ENCODE measurements around the gene HYAL4. TPM values are rescaled to one million over a fixed set of nuclear protein-coding genes. Genes with fewer than 3 reads are reported as not detected.

Gene HYAL4, protein sequence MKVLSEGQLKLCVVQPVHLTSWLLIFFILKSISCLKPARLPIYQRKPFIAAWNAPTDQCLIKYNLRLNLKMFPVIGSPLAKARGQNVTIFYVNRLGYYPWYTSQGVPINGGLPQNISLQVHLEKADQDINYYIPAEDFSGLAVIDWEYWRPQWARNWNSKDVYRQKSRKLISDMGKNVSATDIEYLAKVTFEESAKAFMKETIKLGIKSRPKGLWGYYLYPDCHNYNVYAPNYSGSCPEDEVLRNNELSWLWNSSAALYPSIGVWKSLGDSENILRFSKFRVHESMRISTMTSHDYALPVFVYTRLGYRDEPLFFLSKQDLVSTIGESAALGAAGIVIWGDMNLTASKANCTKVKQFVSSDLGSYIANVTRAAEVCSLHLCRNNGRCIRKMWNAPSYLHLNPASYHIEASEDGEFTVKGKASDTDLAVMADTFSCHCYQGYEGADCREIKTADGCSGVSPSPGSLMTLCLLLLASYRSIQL
- 1 to 10 TPM in 3 of 4 donors, under 1 TPM in 1; 0.95 to 2.8 (median 1.9) TPM for total RNA-seq

GRCh38 chr7:123844712-123845219, at the start of gene HYAL4:
HYAL4 (plus strand) TSS chr7:123845169; CDS start chr7:123868274, 23,105 bp downstream.
- Histone ChIP-seq H3K36me3 (no peaks in the 10 kb centered on the region), H3K4me1 (peaks cover 3% of the 10 kb centered on the region), H3K9me3 (no peaks in the 10 kb centered on the region), H3K27me3 (no peaks in the 10 kb centered on the region), H3K4me3 (no peak within 1 kb of the TSS), H3K27ac (no peak within 1 kb of the TSS)
- 53% methylated on average over 11 of the region's 11 CpGs for WGBS
- TF ChIP-seq CTCF (IDR thresholded peaks at IDR 0.05) (no peak), POLR2AphosphoS5 (IDR thresholded peaks at IDR 0.05) (no peak), EP300 (IDR thresholded peaks at IDR 0.05) (no peak), POLR2A (IDR thresholded peaks at IDR 0.05) (no peak)
- DNase-seq (ENCODE audit: low spot score in 2 of 2) = no peak

DNA sequence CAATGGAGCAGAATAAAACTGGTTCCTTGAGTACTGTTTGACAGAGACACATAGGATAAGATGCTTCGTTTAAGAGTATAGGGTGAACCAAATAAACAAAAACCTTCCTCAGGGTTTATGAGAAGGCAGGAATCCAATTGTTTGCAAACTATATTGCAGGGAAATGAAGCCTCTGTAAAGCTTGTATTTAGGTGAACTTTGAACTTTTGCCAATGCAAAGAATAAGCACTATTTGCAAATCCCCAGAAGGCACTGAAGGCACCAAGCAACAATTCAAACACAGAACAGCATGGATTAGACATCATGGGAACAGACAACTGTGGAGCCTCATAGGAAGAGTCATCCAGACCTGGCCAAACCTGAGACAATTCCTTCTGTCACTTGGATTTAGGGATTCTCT, 49.1 kb upstream of the HYAL4 start:
- TF ChIP-seq POLR2A (IDR thresholded peaks at IDR 0.05) = no peak
- no peak for TF ChIP-seq EP300 (IDR thresholded peaks at IDR 0.05)
- no peak for TF ChIP-seq POLR2AphosphoS5 (IDR thresholded peaks at IDR 0.05)
- Histone ChIP-seq H3K27me3 (no peaks in the 10 kb centered on the region), H3K27ac (no peak overlapping the region), H3K9me3 (no peaks in the 10 kb centered on the region), H3K4me3 (no peak overlapping the region), H3K4me1 (no peaks in the 10 kb centered on the region), H3K36me3 (no peaks in the 10 kb centered on the region)
- no peak for DNase-seq (ENCODE audit: low spot score in 2 of 2)
- WGBS = 80% methylated on average over 1 of the region's 1 CpG

DNA sequence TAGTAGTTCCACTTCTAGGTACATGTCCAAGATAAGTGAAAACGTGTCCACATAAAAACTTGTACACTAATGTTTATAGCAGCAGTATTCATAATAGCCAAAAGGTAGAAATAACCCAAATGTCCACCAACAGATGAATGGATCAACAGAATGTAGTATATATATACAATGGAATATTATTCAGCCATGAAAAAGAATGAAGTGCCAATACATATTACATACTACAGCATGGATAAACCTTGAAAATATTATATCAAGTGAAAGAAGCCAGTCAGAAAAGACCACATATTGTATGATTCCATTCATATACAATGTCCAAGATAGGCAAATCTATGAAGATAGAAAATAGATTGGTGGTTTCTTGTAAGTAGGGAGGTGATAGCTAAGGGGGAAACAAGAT, 48.4 kb upstream of the HYAL4 start:
- no peaks in the 10 kb centered on the region for H3K4me1 ChIP-seq
- no peak overlapping the region for H3K27ac ChIP-seq
- H3K27me3 ChIP-seq = no peaks in the 10 kb centered on the region
- H3K4me3 ChIP-seq = no peak overlapping the region
- no peaks in the 10 kb centered on the region for H3K36me3 ChIP-seq
- no peak for DNase-seq (ENCODE audit: low spot score in 2 of 2)
- TF ChIP-seq EP300 (IDR thresholded peaks at IDR 0.05) (no peak), POLR2A (IDR thresholded peaks at IDR 0.05) (no peak), CTCF (IDR thresholded peaks at IDR 0.05) (no peak), POLR2AphosphoS5 (IDR thresholded peaks at IDR 0.05) (no peak)
- no peaks in the 10 kb centered on the region for H3K9me3 ChIP-seq
- 92% methylated on average over 1 of the region's 1 CpG for WGBS

DNA sequence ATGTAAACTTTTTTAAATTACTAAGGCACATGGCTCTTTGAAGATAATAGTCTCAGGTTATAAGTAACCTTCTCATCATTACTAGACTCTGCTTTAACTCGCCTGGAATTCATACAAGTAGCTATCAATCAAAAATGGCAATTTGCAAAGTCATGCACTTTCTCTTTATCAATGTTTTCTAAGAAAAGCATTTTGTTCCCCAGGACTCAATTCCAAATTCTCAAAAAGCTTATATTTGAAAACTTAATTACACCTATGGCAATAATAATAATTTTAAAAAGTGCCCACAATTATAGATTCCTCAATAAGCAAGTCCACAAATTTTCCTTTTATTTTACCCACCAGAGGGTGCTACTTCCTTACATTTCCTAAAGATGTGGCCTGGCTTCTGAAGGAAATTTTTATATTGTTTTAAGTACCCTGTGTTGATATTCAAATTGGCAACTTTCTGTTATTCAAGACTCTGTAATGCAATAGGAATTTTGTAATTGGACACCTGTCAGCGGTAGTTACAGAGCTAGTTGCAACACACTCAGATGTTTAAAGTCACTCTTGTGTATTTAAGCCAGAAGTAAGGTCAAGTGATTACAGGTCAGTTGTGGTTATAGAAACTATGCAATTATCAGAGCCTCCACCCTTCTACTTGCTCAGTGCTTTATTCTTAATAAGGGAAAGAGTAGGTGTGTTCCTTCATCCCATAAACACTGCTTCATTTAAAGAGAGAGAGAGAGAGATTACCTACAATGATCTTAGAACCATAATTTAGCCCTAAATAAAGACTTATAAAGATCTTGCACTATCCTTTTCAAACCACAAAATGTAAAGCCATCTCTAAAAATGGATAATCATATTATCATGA, 47.1 kb upstream of the HYAL4 start:
- Histone ChIP-seq H3K4me1 (no peaks in the 10 kb centered on the region), H3K9me3 (no peaks in the 10 kb centered on the region), H3K27ac (no peak overlapping the region), H3K4me3 (no peak overlapping the region), H3K27me3 (no peaks in the 10 kb centered on the region), H3K36me3 (no peaks in the 10 kb centered on the region)
- WGBS = 50% methylated on average over 2 of the region's 2 CpGs
- DNase-seq (ENCODE audit: low spot score in 2 of 2) = no peak
- no peak for TF ChIP-seq POLR2AphosphoS5 (IDR thresholded peaks at IDR 0.05)
- TF ChIP-seq CTCF (IDR thresholded peaks at IDR 0.05) = no peak
- no peak for TF ChIP-seq POLR2A (IDR thresholded peaks at IDR 0.05)
- no peak for TF ChIP-seq EP300 (IDR thresholded peaks at IDR 0.05)

GRCh38 chr7:123798532-123799188, 46.3 kb upstream of the HYAL4 start:
- no peak for TF ChIP-seq POLR2A (IDR thresholded peaks at IDR 0.05)
- TF ChIP-seq POLR2AphosphoS5 (IDR thresholded peaks at IDR 0.05) = no peak
- no peaks in the 10 kb centered on the region for H3K9me3 ChIP-seq
- no peaks in the 10 kb centered on the region for H3K27me3 ChIP-seq
- WGBS = 50% methylated on average over 6 of the region's 6 CpGs
- no peak overlapping the region for H3K27ac ChIP-seq
- no peak for DNase-seq (ENCODE audit: low spot score in 2 of 2)
- H3K4me3 ChIP-seq = no peak overlapping the region
- H3K36me3 ChIP-seq = no peaks in the 10 kb centered on the region
- no peaks in the 10 kb centered on the region for H3K4me1 ChIP-seq

All from suprapubic skin (tissue), 4 donors.